Effector CD8-positive, alpha-beta T cell (primary cell): ENCODE measurements around the gene CENATAC.
"Not testable (repeated sequence)": the region's sequence is repeated elsewhere in the genome, so short reads cannot be mapped to it uniquely, and the experiment has no call there.

Source experiments
- DNase-seq: peaks from one replicate; lab custom pipeline; 2025; lab: John Stamatoyannopoulos, UW

Gene CENATAC

GRCh38 chr11:119026970-119027369 is 29.0 kb downstream of the CENATAC start:
- DNase-seq = no peak

GRCh38 chr11:119027561-119028345 is 29.8 kb downstream of the CENATAC start:
- no peak for DNase-seq

- no peak for DNase-seq
These were observed 30.6 kb downstream of the CENATAC start for GRCh38 chr11:119028346-119029068.

- no peak for DNase-seq
These were observed 31.1 kb downstream of the CENATAC start for GRCh38 chr11:119029069-119029339.

GRCh38 chr11:119029340-119030028 is 31.5 kb downstream of the CENATAC start:
- DNase-seq = no peak

- no peak for DNase-seq
These were observed 32.0 kb downstream of the CENATAC start for GRCh38 chr11:119030029-119030328.

- peak; percentile 96 for DNase-seq
These were observed 32.5 kb downstream of the CENATAC start, which contains the start of gene SLC37A4 for GRCh38 chr11:119030329-119031047. SLC37A4 (minus strand) TSS chr11:119030877.

GRCh38 chr11:119031912-119032280 is 34.0 kb downstream of the CENATAC start:
- no peak for DNase-seq

GRCh38 chr11:119033421-119033820 is 35.5 kb downstream of the CENATAC start:
- not testable (repeated sequence) for DNase-seq

- no peak for DNase-seq
These were observed 36.9 kb downstream of the CENATAC start for GRCh38 chr11:119034813-119035212.

- no peak for DNase-seq
These were observed 40.9 kb downstream of the CENATAC start for GRCh38 chr11:119038884-119039283.

- DNase-seq = not testable (repeated sequence)
These were observed 41.5 kb downstream of the CENATAC start for GRCh38 chr11:119039471-119039870.

GRCh38 chr11:119041821-119042514 is 44.0 kb downstream of the CENATAC start:
- no peak for DNase-seq

- no peak for DNase-seq
These were observed 45.0 kb downstream of the CENATAC start for GRCh38 chr11:119042927-119043326.

GRCh38 chr11:119044708-119045107 is 46.8 kb downstream of the CENATAC start:
- DNase-seq = no peak

- no peak for DNase-seq
These were observed 48.6 kb downstream of the CENATAC start for GRCh38 chr11:119046489-119046888.

- no peak for DNase-seq
These were observed 49.3 kb downstream of the CENATAC start for GRCh38 chr11:119047205-119047604.

GRCh38 chr11:119048644-119049043 is 50.7 kb downstream of the CENATAC start:
- no peak for DNase-seq

- no peak for DNase-seq
These were observed 51.1 kb downstream of the CENATAC start for GRCh38 chr11:119049081-119049480.

GRCh38 chr11:119051440-119052162 is 53.7 kb downstream of the CENATAC start:
- no peak for DNase-seq

GRCh38 chr11:119052163-119052814 is 54.4 kb downstream of the CENATAC start:
- no peak for DNase-seq
